Upper lobe of left lung (tissue), 4 donors: ENCODE measurements around the gene PRCC.

Experiments
- CTCF ChIP-seq, 6 experiments: fragments of 450-650 bp in 4 of 6; fragments of 200-600 bp in 2 of 6; sonication (generic) in 2 of 6; IDR thresholded peaks; one replicate each; pipeline ENCODE4 v1.5.1; 2016 to 2019; ENCODE audit warnings: antibody characterized with exemption in 6 of 6
- EP300 ChIP-seq, 4 donors: sonication (generic); formaldehyde crosslinking; IDR thresholded peaks; one replicate each; pipeline ENCODE4 v1.5.1; 2017; ENCODE audit warnings: antibody characterized with exemption in 4 of 4, control low read depth in 2 of 4
- POLR2AphosphoS5 ChIP-seq, 2 donors: sonication (generic); formaldehyde crosslinking; IDR thresholded peaks; one replicate each; pipeline ENCODE4 v1.5.1; 2017; ENCODE audit warnings: antibody characterized with exemption in 2 of 2

GRCh38 chr1:156847591-156848460 is 80.5 kb downstream of the PRCC start:
- TF ChIP-seq CTCF (IDR thresholded peaks at IDR 0.05) (no peak), EP300 (IDR thresholded peaks at IDR 0.05) (no peak), POLR2AphosphoS5 (IDR thresholded peaks at IDR 0.05) (no peak)
